ENCODE results near the gene STPG1. TPM values are rescaled to one million over a fixed set of nuclear protein-coding genes. Genes with fewer than 3 reads are reported as not detected.

Gene STPG1
- total and polyA plus RNA-seq, 9 of the 15 experiments (the other 6 are each of a cell fraction or from before 2014, with no cell fraction given), result 5.0 to 11.9 (median 8.3) TPM

GRCh38 chr1:24348196-24348595 lies 65.4 kb downstream of the STPG1 start:
- Histone ChIP-seq H3K79me2 (ENCODE audit: control insufficient read depth, insufficient read depth, low read length) (no peaks in the 10 kb centered on the region), H3K4me2 (ENCODE audit: insufficient read depth, low read length) (no peak overlapping the region), H2AFZ (ENCODE audit: low read depth, low read length) (no peak overlapping the region), H3K9me1 (ENCODE audit: control insufficient read depth, insufficient read depth, low read length) (no peaks in the 10 kb centered on the region), H3K9me3 (replicated peaks; ENCODE audit: control insufficient read depth, insufficient read depth, low read depth, low read length) (no peaks in the 10 kb centered on the region), H3K36me3 (ENCODE audit: control insufficient read depth, insufficient read depth, low read length) (no peaks in the 10 kb centered on the region), H3K27me3 (ENCODE audit: control insufficient read depth in 2 of 2, insufficient read depth in 2 of 2, low read length in 2 of 2) (peaks cover 22 to 82% of the 10 kb centered on the region in 2 experiments), H3K27ac (ENCODE audit: extremely low read depth, low read depth, low read length) (no peak overlapping the region), H3K4me3 (no peak overlapping the region), H4K20me1 (replicated peaks; ENCODE audit: control insufficient read depth, insufficient read depth, low read length) (peaks cover 11% of the 10 kb centered on the region), H3K9ac (ENCODE audit: insufficient read depth in 1 of 2, low read depth in 2 of 2, low read length in 2 of 2) (no peak overlapping the region), H3K4me1 (replicated peaks in 1 of 2; ENCODE audit: control insufficient read depth in 2 of 2, insufficient read depth in 2 of 2, low read length in 2 of 2) (peaks cover 0 to 13% of the 10 kb centered on the region in 2 experiments; a peak in 2 of 5 replicates)
- WGBS (ENCODE audit: insufficient coverage, low coverage, missing lambda C conversion rate), result 6% methylated on average over 10 of the region's 10 CpGs
- BruUV-seq (replicated peaks), result no TSS peak
- in situ Hi-C loops (cut with MboI) (no loop called here), intact Hi-C loops (cut with micrococcal nuclease) (no loop called here)
- CTCF ChIA-PET (ENCODE audit: low intra/inter-chr PET ratio), result no interaction called here
- FAIRE-seq (no peak), ATAC-seq (no peak), DNase-seq (ENCODE audit: extremely low read depth in 1 of 4, low spot score in 3 of 4) (no peak)
- POLR2A ChIA-PET, result interaction anchor here (0.6 to 1.3 kb wide), 2 partner anchors 12 to 1926 kb away, joined by 3 to 8 read pairs; no protein-coding TSS in a partner anchor
- TF ChIP-seq TRIM24 (IDR thresholded peaks at IDR 0.05) (no peak), ZKSCAN1 (IDR thresholded peaks at IDR 0.05; ENCODE audit: low read depth, low read length) (0 out of 2 replicates have a peak, but pooled peaks have one; percentile 50)

GRCh38 chr1:24347159-24347934 lies 66.2 kb downstream of the STPG1 start:
- Histone ChIP-seq H4K20me1 (replicated peaks; ENCODE audit: control insufficient read depth, insufficient read depth, low read length) (peaks cover 8% of the 10 kb centered on the region), H3K4me2 (ENCODE audit: insufficient read depth, low read length) (no peak overlapping the region), H3K9me1 (ENCODE audit: control insufficient read depth, insufficient read depth, low read length) (no peaks in the 10 kb centered on the region), H3K79me2 (ENCODE audit: control insufficient read depth, insufficient read depth, low read length) (no peaks in the 10 kb centered on the region), H3K27ac (ENCODE audit: extremely low read depth, low read depth, low read length) (no peak overlapping the region), H3K9me3 (replicated peaks; ENCODE audit: control insufficient read depth, insufficient read depth, low read depth, low read length) (no peaks in the 10 kb centered on the region), H3K9ac (ENCODE audit: insufficient read depth in 1 of 2, low read depth in 2 of 2, low read length in 2 of 2) (peak overlapping the region in 1 of 2 experiments; percentile 67; a peak in 1 of 4 replicates), H3K4me1 (replicated peaks in 1 of 2; ENCODE audit: control insufficient read depth in 2 of 2, insufficient read depth in 2 of 2, low read length in 2 of 2) (peaks cover 0 to 13% of the 10 kb centered on the region in 2 experiments; a peak in 2 of 5 replicates), H3K4me3 (no peak overlapping the region), H3K27me3 (ENCODE audit: control insufficient read depth in 2 of 2, insufficient read depth in 2 of 2, low read length in 2 of 2) (peaks cover 26 to 82% of the 10 kb centered on the region in 2 experiments), H3K36me3 (ENCODE audit: control insufficient read depth, insufficient read depth, low read length) (no peaks in the 10 kb centered on the region), H2AFZ (ENCODE audit: low read depth, low read length) (no peak overlapping the region)
- WGBS (ENCODE audit: insufficient coverage, low coverage, missing lambda C conversion rate), result 3% methylated on average over 19 of the region's 19 CpGs
- CTCF ChIA-PET (ENCODE audit: low intra/inter-chr PET ratio), result no interaction called here
- ATAC-seq (peak; percentile 16; the same call in 1 of the 3 replicates), DNase-seq (ENCODE audit: extremely low read depth in 1 of 4, low spot score in 3 of 4) (peak in 1 of 4 experiments; percentile 33), FAIRE-seq (no peak)
- BruUV-seq (replicated peaks), result no TSS peak
- intact Hi-C loops (cut with micrococcal nuclease) (no loop called here), in situ Hi-C loops (cut with MboI) (no loop called here)
- POLR2A ChIA-PET, result interaction anchor here (0.9 to 1.0 kb wide), 2 partner anchors 9 to 19 kb away, joined by 3 to 5 read pairs; no protein-coding TSS in a partner anchor
- TF ChIP-seq ZC3H8 (IDR thresholded peaks at IDR 0.05) (no peak), RUNX1 (IDR thresholded peaks at IDR 0.05; ENCODE audit: low read depth) (no peak), GABPB2 (CRISPR knock-in tag; conservative IDR thresholded peaks at IDR 0.05) (no peak), THAP7 (CRISPR knock-in tag; IDR thresholded peaks at IDR 0.05) (no peak), GATAD2B (IDR thresholded peaks at IDR 0.05; ENCODE audit: borderline replicate concordance) (no peak), ATF2 (CRISPR knock-in tag; IDR thresholded peaks at IDR 0.05) (no peak), ZNF707 (CRISPR knock-in tag; conservative IDR thresholded peaks at IDR 0.05) (no peak)
- TF ChIP-seq, protein P1, sequence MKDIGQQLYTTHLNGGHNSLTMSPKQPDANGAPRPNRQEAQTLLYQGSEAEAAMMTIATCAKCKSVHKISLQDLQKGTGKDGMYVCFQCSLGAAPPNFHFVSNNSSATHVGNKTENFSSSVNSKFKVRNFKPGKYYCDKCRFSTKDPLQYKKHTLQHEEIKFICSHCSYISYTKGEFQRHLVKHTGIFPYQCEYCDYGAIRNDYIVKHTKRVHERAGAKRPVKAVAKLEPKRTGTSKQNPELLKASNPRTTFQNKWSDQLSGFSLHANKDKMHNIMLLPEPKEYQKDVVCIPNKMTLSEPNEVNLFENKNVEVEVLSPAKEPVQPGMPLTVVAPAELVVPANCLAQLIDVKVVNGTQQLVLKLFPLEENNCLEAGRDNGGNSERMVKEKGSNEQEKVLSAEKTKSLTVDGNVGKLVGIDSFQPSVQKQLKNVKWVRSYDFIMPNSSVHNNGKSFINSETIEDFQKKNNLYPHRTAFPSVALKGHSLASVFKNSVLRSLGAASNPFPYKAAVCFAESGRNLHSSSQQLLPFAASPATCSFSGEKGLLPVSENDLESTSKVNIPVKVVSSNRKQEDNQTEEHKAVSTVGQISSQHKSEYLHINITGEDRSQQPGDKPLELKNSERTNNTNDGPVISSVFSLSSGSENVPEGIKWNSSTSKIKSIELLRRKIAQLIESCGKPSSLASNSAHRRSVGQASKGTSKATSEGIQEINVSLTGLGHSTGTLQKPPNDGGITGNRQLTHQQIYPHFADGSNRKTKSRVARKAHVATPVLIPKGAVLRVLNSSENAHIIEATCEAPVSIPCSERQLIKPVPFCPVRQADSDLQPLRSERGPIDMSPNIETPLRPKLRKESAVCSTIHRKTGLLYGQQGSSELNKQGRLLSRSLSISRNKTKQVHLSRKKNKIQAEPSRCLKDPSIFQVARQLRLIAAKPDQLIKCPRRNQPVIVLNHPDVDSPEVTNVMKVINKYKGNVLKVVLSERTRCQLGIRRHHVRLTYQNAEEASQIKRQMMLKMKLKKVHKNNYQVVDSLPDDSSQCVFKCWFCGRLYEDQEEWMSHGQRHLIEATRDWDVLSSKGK (CRISPR knock-in tag; IDR thresholded peaks at IDR 0.05), result no peak
